ENCODE measurements around the gene PCBP3.

- TF ChIP-seq CTCF (IDR thresholded peaks at IDR 0.05; ENCODE audit: low read depth, low read length, missing input control) (no peak), MAX (IDR thresholded peaks at IDR 0.05) (no peak), HNF4A (conservative IDR thresholded peaks at IDR 0.05) (no peak), RAD21 (IDR thresholded peaks at IDR 0.05) (no peak), JUND (IDR thresholded peaks at IDR 0.05) (no peak), RXRA (IDR thresholded peaks at IDR 0.05) (no peak), YY1 (IDR thresholded peaks at IDR 0.05) (no peak)
Measured at GRCh38 chr21:45695086-45695485, 51.6 kb downstream of the PCBP3 start.
